Measurements from ENCODE around the gene RHEX.

Gene RHEX

GRCh38 chr1:206100226-206100815 is 47.3 kb downstream of the RHEX start:
- no peak for DNase-seq

- no peak for DNase-seq
Measured at GRCh38 chr1:206101351-206102045, 48.5 kb downstream of the RHEX start.

- no peak for DNase-seq
Measured at GRCh38 chr1:206102292-206102936, 49.4 kb downstream of the RHEX start.

GRCh38 chr1:206103979-206104378 is 51.0 kb downstream of the RHEX start:
- DNase-seq, result no peak

GRCh38 chr1:206105464-206105995 is 52.6 kb downstream of the RHEX start:
- DNase-seq, result no peak

- DNase-seq, result peak; percentile 45 to 64
Measured at GRCh38 chr1:206106328-206107167, 53.6 kb downstream of the RHEX start.

GRCh38 chr1:206107168-206107544 is 54.2 kb downstream of the RHEX start:
- no peak for DNase-seq

- no peak for DNase-seq
Measured at GRCh38 chr1:206108635-206109034, 55.7 kb downstream of the RHEX start.

- DNase-seq, result no peak
Measured at GRCh38 chr1:206109718-206110117, 56.7 kb downstream of the RHEX start.

- DNase-seq, result no peak
Measured at GRCh38 chr1:206110161-206110560, 57.2 kb downstream of the RHEX start.

GRCh38 chr1:206110820-206111219 is 57.8 kb downstream of the RHEX start:
- no peak for DNase-seq

- no peak for DNase-seq
Measured at GRCh38 chr1:206111271-206111927, 58.4 kb downstream of the RHEX start.

- DNase-seq, result no peak
Measured at GRCh38 chr1:206112600-206113301, 59.8 kb downstream of the RHEX start.

GRCh38 chr1:206114692-206115640 is 62.0 kb downstream of the RHEX start:
- DNase-seq, result no peak

GRCh38 chr1:206115791-206116190 is 62.8 kb downstream of the RHEX start:
- no peak for DNase-seq

- DNase-seq, result no peak
Measured at GRCh38 chr1:206116191-206116872, 63.4 kb downstream of the RHEX start.

GRCh38 chr1:206116873-206117150 is 63.8 kb downstream of the RHEX start:
- no peak for DNase-seq

GRCh38 chr1:206117151-206117948 is 64.4 kb downstream of the RHEX start, which contains the start of gene AVPR1B:
TSS of gene AVPR1B (minus strand) at chr1:206117388. CDS start at chr1:206116890, 498 bp downstream.
- DNase-seq, result no peak

GRCh38 chr1:206120406-206120805 is 67.4 kb downstream of the RHEX start:
- DNase-seq, result no peak

Measured in NCI-H1930 (cell line).